ENCODE results near the gene CD86. TPM values are rescaled to one million over a fixed set of nuclear protein-coding genes. Genes with fewer than 3 reads are reported as not detected.

CD86 gene
- polyA plus RNA-seq, 2 of the 4 experiments (the other 2 are of a cell fraction) = 0.12 TPM; not detected in 1

DNA sequence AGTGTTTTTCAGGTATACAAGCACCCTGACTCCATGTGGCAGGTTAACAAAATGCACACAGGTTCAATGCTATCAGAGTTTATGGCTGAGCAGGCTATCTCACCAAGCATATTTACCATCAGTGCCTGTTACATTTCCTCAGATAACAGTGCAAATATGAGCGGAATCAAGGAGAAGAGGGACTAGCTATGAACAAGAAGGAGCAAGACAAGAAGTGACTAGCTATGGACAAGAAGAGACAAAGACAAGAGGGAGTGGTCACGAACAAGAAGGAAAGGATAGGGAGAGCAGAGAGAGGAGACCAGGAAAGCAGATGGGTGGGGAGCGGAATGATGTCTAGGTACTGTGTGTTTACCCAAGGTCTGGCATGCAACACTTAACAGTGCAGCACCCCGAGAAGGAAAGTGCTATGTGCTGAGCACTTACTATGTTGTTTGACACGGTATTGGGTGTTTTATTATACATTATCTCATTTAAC, 41.7 kb upstream of the CD86 start:
- Histone ChIP-seq H3K4me3 (no peak overlapping the region), H3K27ac (no peak overlapping the region), H3K4me1 (no peaks in the 10 kb centered on the region), H3K4me2 (no peak overlapping the region), H3K9me3 (no peaks in the 10 kb centered on the region)
- no peak for DNase-seq (ENCODE audit: low read depth in 1 of 2, low spot score in 1 of 2)
- ATAC-seq = no peak; a peak in 1 of 6 replicates
- no peak for FAIRE-seq
- TF ChIP-seq, protein P1, sequence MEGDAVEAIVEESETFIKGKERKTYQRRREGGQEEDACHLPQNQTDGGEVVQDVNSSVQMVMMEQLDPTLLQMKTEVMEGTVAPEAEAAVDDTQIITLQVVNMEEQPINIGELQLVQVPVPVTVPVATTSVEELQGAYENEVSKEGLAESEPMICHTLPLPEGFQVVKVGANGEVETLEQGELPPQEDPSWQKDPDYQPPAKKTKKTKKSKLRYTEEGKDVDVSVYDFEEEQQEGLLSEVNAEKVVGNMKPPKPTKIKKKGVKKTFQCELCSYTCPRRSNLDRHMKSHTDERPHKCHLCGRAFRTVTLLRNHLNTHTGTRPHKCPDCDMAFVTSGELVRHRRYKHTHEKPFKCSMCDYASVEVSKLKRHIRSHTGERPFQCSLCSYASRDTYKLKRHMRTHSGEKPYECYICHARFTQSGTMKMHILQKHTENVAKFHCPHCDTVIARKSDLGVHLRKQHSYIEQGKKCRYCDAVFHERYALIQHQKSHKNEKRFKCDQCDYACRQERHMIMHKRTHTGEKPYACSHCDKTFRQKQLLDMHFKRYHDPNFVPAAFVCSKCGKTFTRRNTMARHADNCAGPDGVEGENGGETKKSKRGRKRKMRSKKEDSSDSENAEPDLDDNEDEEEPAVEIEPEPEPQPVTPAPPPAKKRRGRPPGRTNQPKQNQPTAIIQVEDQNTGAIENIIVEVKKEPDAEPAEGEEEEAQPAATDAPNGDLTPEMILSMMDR (IDR thresholded peaks at IDR 0.05) = no peak
- TF ChIP-seq, protein P2, sequence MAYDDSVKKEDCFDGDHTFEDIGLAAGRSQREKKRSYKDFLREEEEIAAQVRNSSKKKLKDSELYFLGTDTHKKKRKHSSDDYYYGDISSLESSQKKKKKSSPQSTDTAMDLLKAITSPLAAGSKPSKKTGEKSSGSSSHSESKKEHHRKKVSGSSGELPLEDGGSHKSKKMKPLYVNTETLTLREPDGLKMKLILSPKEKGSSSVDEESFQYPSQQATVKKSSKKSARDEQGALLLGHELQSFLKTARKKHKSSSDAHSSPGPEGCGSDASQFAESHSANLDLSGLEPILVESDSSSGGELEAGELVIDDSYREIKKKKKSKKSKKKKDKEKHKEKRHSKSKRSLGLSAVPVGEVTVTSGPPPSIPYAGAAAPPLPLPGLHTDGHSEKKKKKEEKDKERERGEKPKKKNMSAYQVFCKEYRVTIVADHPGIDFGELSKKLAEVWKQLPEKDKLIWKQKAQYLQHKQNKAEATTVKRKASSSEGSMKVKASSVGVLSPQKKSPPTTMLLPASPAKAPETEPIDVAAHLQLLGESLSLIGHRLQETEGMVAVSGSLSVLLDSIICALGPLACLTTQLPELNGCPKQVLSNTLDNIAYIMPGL (CRISPR knock-in tag; IDR thresholded peaks at IDR 0.05; ENCODE audit: borderline replicate concordance) = no peak
- TF ChIP-seq NPAS2 (CRISPR knock-in tag; IDR thresholded peaks at IDR 0.05; ENCODE audit: borderline replicate concordance) (no peak), NR3C1 (IDR thresholded peaks at IDR 0.05) (no peak), KDM1A (IDR thresholded peaks at IDR 0.05; ENCODE audit: low read depth) (no peak)
- ChIA-PET CTCF (interaction anchor here (1.2 kb wide), 1 partner anchor 9 kb away, joined by 4 read pairs; no protein-coding TSS in a partner anchor), POLR2A (no interaction called here)
- 32% methylated on average over 5 of the region's 5 CpGs for WGBS (ENCODE audit: missing lambda C conversion rate)

DNA sequence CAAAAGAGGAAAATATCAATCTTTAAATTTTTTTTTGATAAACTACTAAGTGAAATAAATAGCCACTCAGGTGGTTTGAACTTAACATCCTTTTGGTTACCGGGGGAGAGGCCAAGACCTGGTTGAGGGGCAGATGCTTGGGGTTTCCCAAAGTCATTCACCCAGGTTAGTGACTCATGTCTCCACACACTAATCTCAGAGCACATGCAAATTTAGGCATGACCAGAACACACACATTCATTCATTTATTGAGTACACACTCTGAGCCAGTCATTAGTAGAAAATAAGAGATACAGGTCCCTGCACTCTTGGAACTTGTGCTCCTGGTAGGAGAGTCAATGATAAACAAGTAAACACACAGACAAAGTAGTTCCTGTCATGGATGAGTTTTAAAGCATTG, 40.4 kb upstream of the CD86 start:
- DNase-seq (ENCODE audit: low read depth in 1 of 2, low spot score in 1 of 2) = no peak
- no peak for TF ChIP-seq FOSB (CRISPR knock-in tag; IDR thresholded peaks at IDR 0.05)
- TF ChIP-seq RARB (CRISPR knock-in tag; IDR thresholded peaks at IDR 0.05) = no peak
- TF ChIP-seq, protein P1 (IDR thresholded peaks at IDR 0.05) = no peak
- no peak for TF ChIP-seq MAFK (IDR thresholded peaks at IDR 0.05; ENCODE audit: partially characterized antibody)
- no peak for TF ChIP-seq RFX5 (IDR thresholded peaks at IDR 0.05)
- TF ChIP-seq POLR2AphosphoS2 (conservative IDR thresholded peaks at IDR 0.05; ENCODE audit: low read length) = no peak
- TF ChIP-seq, protein P3, sequence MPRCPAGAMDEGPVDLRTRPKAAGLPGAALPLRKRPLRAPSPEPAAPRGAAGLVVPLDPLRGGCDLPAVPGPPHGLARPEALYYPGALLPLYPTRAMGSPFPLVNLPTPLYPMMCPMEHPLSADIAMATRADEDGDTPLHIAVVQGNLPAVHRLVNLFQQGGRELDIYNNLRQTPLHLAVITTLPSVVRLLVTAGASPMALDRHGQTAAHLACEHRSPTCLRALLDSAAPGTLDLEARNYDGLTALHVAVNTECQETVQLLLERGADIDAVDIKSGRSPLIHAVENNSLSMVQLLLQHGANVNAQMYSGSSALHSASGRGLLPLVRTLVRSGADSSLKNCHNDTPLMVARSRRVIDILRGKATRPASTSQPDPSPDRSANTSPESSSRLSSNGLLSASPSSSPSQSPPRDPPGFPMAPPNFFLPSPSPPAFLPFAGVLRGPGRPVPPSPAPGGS (IDR thresholded peaks at IDR 0.05) = no peak
- TF ChIP-seq, protein P4, sequence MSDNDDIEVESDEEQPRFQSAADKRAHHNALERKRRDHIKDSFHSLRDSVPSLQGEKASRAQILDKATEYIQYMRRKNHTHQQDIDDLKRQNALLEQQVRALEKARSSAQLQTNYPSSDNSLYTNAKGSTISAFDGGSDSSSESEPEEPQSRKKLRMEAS (IDR thresholded peaks at IDR 0.05) = no peak
- no peak for TF ChIP-seq NPAS2 (CRISPR knock-in tag; IDR thresholded peaks at IDR 0.05; ENCODE audit: borderline replicate concordance)
- TF ChIP-seq CHD2 (IDR thresholded peaks at IDR 0.05; ENCODE audit: low read length, partially characterized antibody) = no peak
- TF ChIP-seq HEYL (CRISPR knock-in tag; IDR thresholded peaks at IDR 0.05) = no peak
- no peak for TF ChIP-seq HOXA7 (CRISPR knock-in tag; IDR thresholded peaks at IDR 0.05)
- TF ChIP-seq RCOR1 (IDR thresholded peaks at IDR 0.05; ENCODE audit: low read depth, low read length) = no peak
- no peak for TF ChIP-seq GATA3 (IDR thresholded peaks at IDR 0.05; ENCODE audit: borderline replicate concordance)
- Histone ChIP-seq H3K4me2 (no peak overlapping the region), H3K4me3 (no peak overlapping the region), H3K4me1 (no peaks in the 10 kb centered on the region), H3K27ac (no peak overlapping the region), H3K9me3 (no peaks in the 10 kb centered on the region)
- CTCF ChIA-PET = no interaction called here
- ATAC-seq = no peak
- no peak for FAIRE-seq
- WGBS (ENCODE audit: missing lambda C conversion rate) = 21% methylated on average over 1 of the region's 1 CpG
- POLR2A ChIA-PET = no interaction called here

All from A549 (cell line).